GM18867 (cell line): Measurements from ENCODE around the gene HDHD2.

Experiments used
- ATAC-seq: cut with Tn5 transposase; IDR thresholded peaks from one replicate; pipeline ENCODE4 v1.9.1; 2021; ENCODE audit warnings: mild to moderate bottlenecking, moderate library complexity; ENCODE audit not compliant: unreplicated experiment

Gene HDHD2

GRCh38 chr18:47075098-47075883, 75.0 kb downstream of the HDHD2 start:
- ATAC-seq: no peak

- no peak for ATAC-seq
Measured at GRCh38 chr18:47067648-47068047, 82.7 kb downstream of the HDHD2 start.

DNA sequence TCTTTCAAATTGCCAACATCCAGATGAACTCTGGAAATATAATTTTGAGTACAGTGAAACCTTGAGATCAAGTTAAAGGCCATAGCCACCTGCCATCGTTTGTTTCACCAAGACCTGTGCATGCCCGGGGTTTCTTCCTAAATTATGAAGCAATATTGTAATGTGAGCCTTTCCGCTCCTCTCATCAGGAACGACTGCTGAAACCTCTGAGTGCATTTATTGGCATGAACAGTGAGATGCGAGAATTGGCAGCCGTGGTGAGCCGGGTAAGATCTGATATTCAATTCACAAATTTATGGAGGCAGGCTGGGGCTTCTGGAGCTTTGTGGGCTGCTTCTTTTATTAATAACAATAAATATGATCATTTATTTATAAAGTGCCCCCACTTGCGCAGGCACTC, 87.2 kb downstream of the HDHD2 start:
- ATAC-seq: no peak

DNA sequence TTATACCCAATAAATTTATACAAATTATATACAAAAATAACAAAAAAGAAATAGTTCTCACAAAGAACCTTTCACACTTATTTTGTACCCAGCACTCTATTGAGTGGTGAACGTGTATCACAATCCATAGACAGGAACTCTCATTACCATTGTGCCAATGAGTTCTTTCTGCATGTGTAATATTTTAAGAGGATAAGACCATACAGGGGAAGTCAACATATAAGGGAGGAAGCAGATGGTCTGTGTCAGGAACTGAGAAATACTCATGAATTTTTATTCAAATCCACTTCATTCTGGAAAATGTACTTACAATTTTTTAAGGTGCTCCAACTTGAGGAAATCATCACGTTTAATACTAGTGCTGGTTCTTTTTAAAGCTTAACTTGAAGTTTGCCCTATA, 87.8 kb downstream of the HDHD2 start:
- no peak for ATAC-seq
